Activated CD4-positive, alpha-beta T cell treated with anti-CD3 and anti-CD28 coated beads for 48 hours (primary cell): ENCODE results near the gene ZRSR2.
A peak's percentile ranks its signal among the peaks of the same experiment; 100 is the strongest.
"Not testable (repeated sequence)": the region's sequence is repeated elsewhere in the genome, so short reads cannot be mapped to it uniquely, and the experiment has no call there.

Experiments
- DNase-seq: peaks from one replicate; pipeline ENCODE4 v3.0.0-alpha.2; 2020

The ZRSR2 gene

GRCh38 chrX:15808254-15808653, 18.0 kb downstream of the ZRSR2 start:
- DNase-seq, result no peak

- no peak for DNase-seq
These were observed 22.1 kb downstream of the ZRSR2 start for GRCh38 chrX:15812192-15812938.

- DNase-seq, result no peak
These were observed 23.1 kb downstream of the ZRSR2 start for GRCh38 chrX:15813416-15813815.

- DNase-seq, result no peak
These were observed 24.6 kb downstream of the ZRSR2 start for GRCh38 chrX:15814771-15815365.

- peak; percentile 31 for DNase-seq
These were observed 25.6 kb downstream of the ZRSR2 start for GRCh38 chrX:15815779-15816437.

GRCh38 chrX:15816438-15816809, 26.1 kb downstream of the ZRSR2 start:
- no peak for DNase-seq

GRCh38 chrX:15816886-15817285, 26.6 kb downstream of the ZRSR2 start:
- peak; percentile 19 for DNase-seq

- peak; percentile 7 for DNase-seq
These were observed 30.1 kb downstream of the ZRSR2 start for GRCh38 chrX:15820106-15821073.

- DNase-seq, result no peak
These were observed 32.6 kb downstream of the ZRSR2 start for GRCh38 chrX:15822922-15823321.

GRCh38 chrX:15825936-15826335, 35.7 kb downstream of the ZRSR2 start:
- no peak for DNase-seq

- no peak for DNase-seq
These were observed 38.9 kb downstream of the ZRSR2 start for GRCh38 chrX:15829217-15829616.

- DNase-seq, result not testable (repeated sequence)
These were observed 41.1 kb downstream of the ZRSR2 start for GRCh38 chrX:15831347-15831746.

GRCh38 chrX:15834053-15834452, 43.8 kb downstream of the ZRSR2 start:
- no peak for DNase-seq

GRCh38 chrX:15834827-15835595, 44.7 kb downstream of the ZRSR2 start:
- no peak for DNase-seq

- DNase-seq, result peak; percentile 27
These were observed 47.7 kb downstream of the ZRSR2 start for GRCh38 chrX:15838017-15838416.

GRCh38 chrX:15841853-15842516, 51.7 kb downstream of the ZRSR2 start:
- DNase-seq, result no peak

- DNase-seq, result no peak
These were observed 53.7 kb downstream of the ZRSR2 start for GRCh38 chrX:15843960-15844359.

- DNase-seq, result no peak
These were observed 58.3 kb downstream of the ZRSR2 start for GRCh38 chrX:15848576-15848975.

GRCh38 chrX:15849555-15849954, 59.3 kb downstream of the ZRSR2 start:
- no peak for DNase-seq

GRCh38 chrX:15853586-15854079, 63.3 kb downstream of the ZRSR2 start:
- no peak for DNase-seq

GRCh38 chrX:15854080-15854655, 63.9 kb downstream of the ZRSR2 start:
- DNase-seq, result peak; percentile 42
